Thyroid gland (tissue), 4 donors: Measurements from ENCODE around the gene SLC39A2.

Experiments
- POLR2A ChIP-seq, 2 donors: fragments of 450-650 bp; IDR thresholded peaks; one replicate each; pipeline ENCODE4 v1.6.1; 2017; ENCODE audit warnings: antibody characterized with exemption in 2 of 2, mild to moderate bottlenecking in 2 of 2, moderate library complexity in 1 of 2
- TF ChIP-seq, protein P1 (sequence below), 6 experiments: fragments of 200-600 bp in 3 of 6; fragments of 450-650 bp in 3 of 6; sonication (generic) in 3 of 6; IDR thresholded peaks; one replicate each; pipeline ENCODE4 v1.5.1; 2016 to 2019; ENCODE audit warnings: antibody characterized with exemption in 6 of 6, mild to moderate bottlenecking in 2 of 6, inconsistent platforms in 1 of 6, moderate library complexity in 1 of 6

DNA sequence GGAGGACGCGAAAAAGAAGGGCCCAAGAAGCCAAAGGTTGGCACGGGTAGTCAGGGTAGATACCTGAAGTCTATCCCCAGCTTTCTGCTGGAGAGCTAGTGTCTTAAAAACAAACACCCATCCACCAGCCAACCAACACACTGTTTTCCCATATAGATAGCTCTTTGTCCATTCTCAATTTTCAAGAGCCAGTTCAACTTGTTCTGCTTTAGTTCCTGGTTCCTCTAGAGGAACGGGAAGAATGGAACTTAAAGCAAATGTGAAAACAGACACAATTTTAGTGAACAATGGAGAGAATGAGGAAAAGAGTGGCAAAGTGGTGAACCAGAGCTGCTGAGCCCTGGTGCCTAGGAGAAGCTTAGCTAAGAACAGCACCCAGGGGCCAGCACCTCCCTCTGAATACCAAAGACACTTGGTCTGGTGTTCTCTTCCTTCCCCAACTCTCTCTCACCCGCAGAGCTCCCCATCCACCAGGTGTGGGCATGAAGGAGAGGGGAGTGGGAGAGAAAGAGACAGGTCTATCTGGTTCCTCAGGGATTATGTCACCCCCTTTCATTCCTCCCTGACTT, 22.0 kb downstream of the SLC39A2 start:
- TF ChIP-seq, protein P1, sequence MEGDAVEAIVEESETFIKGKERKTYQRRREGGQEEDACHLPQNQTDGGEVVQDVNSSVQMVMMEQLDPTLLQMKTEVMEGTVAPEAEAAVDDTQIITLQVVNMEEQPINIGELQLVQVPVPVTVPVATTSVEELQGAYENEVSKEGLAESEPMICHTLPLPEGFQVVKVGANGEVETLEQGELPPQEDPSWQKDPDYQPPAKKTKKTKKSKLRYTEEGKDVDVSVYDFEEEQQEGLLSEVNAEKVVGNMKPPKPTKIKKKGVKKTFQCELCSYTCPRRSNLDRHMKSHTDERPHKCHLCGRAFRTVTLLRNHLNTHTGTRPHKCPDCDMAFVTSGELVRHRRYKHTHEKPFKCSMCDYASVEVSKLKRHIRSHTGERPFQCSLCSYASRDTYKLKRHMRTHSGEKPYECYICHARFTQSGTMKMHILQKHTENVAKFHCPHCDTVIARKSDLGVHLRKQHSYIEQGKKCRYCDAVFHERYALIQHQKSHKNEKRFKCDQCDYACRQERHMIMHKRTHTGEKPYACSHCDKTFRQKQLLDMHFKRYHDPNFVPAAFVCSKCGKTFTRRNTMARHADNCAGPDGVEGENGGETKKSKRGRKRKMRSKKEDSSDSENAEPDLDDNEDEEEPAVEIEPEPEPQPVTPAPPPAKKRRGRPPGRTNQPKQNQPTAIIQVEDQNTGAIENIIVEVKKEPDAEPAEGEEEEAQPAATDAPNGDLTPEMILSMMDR (IDR thresholded peaks at IDR 0.05): no peak
- TF ChIP-seq POLR2A (IDR thresholded peaks at IDR 0.05): no peak
